Epithelial cell of prostate (primary cell): Measurements from ENCODE around the gene B4GALNT3.
A peak's percentile ranks its signal among the peaks of the same experiment; 100 is the strongest.
"Not testable (repeated sequence)": the region's sequence is repeated elsewhere in the genome, so short reads cannot be mapped to it uniquely, and the experiment has no call there.

ENCODE experiments used
- DNase-seq: peaks from one replicate; pipeline ENCODE4 v3.0.0-alpha.2; 2011; ENCODE audit warnings: low read depth, low spot score
- H3K27ac ChIP-seq: fragments of 450-650 bp; 2 replicates; pipeline ENCODE4 v1.5.1; 2017; ENCODE audit warnings: mild to moderate bottlenecking

Gene B4GALNT3

DNA sequence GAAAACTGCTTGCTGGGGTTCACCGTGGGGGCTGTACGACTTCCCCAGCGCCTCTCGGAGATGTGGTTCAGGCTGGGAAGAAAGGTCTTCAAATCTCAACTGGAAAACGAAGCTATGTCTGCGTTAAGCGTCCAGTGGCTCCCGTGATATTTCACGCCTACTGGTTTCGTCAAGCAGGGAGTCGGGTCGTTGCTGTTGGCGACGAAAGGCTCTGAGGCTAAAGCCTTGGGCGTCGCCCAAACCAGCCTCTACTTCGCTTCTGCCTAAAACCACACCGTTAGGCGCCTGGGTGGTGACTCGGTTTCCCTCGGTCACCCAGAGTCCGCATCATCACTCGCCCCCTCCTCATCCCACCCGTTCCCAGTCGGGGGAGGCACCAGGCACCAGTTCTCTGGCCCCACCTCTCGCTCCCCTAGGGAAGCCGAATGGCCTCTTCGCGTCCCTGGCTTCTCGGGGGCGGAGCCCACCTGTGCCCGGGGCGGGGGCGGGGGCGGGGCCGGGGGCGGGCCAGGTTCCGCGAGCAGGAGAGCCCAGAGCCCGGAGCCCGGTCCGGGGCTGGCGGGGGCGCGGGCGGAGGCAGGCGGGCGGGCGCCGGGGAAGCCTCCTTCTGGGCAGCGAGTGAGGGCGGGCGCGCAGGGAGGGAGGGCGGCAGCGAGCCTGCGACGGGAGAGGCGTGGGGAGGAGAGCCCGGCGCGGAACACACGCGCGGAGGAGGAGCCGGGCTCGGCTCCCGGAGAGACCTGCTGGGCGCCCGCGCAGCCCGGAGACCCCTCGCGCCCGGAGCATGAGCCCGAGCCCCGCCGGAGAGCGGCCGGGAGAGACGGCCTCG is at the start of gene B4GALNT3:
TSS of gene B4GALNT3 (plus strand) at position 510 of the 829 bp plus-strand sequence. CDS start 438 bp downstream, outside the sequence.
- no peak for DNase-seq
- peak within 1 kb of the TSS; percentile 34 for H3K27ac ChIP-seq

DNA sequence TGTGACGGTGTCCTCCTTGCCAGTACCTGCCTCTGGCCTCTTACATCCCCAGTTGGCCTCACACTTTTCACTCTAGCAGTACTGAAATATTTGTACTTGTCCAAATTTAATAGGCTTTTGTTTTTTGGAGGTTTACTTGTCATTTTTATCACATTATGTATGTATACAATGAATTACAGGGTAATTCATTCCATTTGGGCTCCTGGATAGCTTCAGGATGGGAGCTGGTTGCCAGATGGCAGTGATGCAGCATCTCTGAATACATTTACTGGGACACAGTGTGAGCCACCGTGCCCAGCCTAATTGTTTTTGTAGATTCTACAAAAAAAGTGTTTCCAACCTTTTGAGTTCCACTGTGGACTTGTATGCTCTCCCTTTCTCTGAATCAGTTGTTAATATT is 44.9 kb upstream of the B4GALNT3 start:
- no peak for DNase-seq

DNA sequence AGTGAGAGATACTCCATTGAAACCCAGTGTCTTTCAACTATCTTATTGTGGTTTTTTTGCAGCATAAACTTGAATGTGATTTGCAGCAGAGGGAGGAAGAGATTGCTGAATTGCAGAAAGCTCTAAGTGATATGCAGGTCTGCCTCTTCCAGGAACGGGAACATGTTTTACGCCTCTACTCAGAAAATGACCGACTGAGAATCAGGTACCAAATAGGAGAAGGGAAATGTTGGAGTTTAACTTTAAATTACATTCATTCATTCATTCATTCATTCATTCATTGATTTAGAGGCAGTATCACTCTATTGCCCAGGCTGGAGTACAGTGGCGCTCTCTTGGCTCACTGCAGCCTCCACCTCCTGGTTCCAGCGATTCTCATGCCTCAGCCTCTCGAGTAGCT is 41.3 kb upstream of the B4GALNT3 start:
- no peak for DNase-seq
- H3K27ac ChIP-seq = no peak overlapping the region

More for the DNA sequence above, 44.9 kb upstream of the B4GALNT3 start:
- no peak overlapping the region for H3K27ac ChIP-seq

DNA sequence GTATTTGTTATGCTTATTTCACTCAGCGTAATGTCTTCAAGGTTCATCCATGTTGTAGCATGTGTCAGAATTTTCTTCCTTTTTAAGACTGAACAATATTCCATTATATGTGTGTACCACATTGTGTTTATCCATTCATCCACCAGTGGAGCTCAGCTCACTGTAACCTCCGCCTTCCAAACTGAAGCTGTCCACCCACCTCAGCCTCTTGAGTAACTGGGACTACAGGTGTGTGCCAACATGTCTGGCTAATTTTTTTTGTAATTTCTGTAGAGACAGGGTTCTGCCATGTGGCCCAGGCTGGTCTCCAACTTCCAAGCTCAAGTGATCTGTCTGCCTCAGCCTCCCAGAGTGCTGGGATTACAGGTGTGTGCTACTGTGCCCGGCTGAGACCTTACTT is 37.2 kb upstream of the B4GALNT3 start:
- no peak for DNase-seq
- no peak overlapping the region for H3K27ac ChIP-seq

DNA sequence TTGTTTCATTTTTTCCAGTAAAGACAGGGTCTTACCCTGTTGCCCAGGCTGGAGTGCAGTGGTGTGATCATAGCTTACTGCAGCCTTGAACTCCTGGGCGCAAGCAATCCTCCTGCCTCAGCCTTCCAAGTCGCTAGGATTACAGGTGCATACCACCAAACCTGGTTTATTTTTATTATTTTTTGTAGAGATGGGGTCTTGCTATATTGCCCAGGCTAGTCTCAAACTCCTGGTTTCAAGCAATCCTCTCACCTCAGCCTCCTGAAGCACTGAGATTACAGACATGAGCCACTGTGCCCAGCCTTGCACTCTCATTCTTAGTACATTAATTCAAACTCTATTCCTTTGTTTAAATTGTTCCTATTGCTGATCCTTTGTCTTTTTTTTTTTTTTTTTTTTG is 24.0 kb upstream of the B4GALNT3 start:
- H3K27ac ChIP-seq, DNase-seq: not testable (repeated sequence)

DNA sequence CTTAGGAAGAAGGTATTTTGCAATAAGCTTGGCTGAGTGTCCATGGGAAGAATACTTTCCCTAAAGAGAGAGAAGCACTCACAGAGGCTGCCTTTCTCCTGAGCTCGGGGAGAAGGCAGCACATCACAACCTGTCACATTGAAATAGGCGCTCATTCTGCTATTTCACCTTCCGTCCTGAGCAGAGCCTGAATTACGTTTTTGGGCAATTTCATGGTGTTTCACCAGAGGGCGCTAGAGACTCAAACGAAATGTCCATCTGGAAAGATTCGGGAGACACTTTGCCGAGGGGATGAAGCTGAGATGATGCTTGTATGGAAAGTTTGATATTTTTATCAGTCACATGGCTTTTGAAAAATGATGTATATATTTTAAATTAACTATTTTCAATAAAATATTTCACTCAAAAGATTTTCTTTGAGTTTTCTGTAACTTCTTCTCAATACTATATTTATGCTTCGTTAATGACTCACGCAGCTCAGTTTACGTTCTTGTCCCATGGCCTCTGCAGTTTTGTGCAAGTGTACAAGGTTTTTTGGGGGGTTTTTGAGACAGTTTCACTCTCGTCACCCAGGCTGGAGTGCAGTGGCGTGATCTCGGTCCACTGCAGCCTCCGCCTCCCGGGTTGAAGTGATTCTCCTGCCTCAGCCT is 17.4 kb upstream of the B4GALNT3 start:
- no peak for DNase-seq
- no peak overlapping the region for H3K27ac ChIP-seq

DNA sequence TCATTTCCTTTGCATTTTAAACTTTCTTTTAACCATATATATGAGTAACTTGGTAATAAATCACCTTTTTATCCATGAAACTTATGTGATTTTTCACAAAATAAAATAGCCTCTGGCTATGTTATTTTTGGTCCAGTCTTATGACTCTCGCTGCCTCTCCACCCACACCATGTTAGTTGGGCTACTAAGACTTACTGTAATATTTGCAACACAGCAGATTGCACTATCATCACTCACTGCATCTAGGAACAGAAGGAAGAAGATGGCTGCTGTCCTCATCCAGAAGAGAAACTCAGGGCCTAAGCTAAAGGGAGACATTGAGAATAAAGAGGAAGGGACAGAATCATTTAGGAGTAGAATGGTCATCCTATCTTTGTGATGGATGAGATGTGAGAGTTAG is 12.6 kb upstream of the B4GALNT3 start:
- no peak overlapping the region for H3K27ac ChIP-seq
- no peak for DNase-seq

DNA sequence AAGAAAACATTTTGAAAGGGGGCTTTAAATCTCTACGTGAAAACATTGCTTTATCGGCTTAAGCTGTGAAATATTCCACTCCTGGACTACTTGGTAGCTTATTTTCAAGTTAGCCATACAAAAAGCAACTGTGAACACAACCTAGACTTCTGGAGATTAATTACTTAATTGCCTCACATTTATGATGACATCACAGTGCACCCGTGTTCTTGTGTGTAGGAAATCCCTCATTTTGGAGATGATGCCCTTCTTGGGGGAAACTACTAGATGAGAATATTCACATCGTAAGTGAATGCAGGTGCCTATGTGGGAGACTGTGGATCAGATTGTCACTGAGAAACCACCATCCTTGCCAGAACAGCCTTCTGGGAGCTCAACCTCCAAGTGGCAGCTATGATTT is 10.5 kb upstream of the B4GALNT3 start:
- H3K27ac ChIP-seq = no peak overlapping the region
- DNase-seq = no peak

DNA sequence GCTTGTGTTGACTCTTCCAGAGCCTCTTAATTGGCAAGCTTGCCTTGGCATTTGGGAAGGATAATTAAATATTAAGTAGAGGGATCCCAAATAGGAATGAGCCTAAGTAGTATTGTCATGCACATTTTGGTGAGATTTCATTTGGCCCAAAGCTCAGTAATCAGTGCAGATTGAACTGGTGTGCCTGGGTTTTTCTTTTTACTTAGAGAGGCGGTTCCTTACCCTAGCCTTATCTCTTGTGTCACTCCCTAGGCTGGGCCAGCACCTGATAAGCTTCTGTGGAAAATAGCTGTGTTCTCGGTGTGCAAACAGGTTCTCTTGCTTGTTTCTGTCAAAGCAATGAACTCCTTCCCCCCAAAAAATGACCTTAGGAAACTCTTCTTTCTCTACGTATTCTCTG is 9.3 kb upstream of the B4GALNT3 start:
- DNase-seq = no peak
- no peak overlapping the region for H3K27ac ChIP-seq

DNA sequence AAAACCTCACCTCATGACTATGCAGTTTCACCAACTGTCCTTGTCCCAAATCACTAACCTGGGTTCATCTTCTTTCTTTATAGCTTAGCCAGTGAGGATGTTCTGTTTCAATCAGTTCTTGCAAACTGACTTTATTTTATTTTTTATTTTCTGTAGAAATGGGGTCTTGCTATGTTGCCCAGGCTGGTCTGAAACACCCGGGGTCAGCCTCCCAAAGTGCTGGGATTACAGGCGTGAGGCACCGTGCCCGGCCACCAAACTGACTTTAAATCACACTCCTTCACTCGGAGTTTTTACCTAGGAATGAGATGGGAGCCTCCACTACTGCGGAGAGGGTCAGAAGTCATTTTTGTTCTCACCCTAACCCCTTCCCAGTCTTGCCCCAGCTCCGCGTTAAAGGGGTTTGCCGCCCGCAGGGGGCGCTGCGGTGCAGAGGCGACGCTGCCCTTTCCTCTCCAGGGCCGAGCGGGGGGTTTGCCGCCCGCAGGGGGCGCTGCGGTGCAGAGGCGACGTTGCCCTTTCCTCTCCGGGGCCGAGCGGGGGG is 7.0 kb upstream of the B4GALNT3 start:
- no peak overlapping the region for H3K27ac ChIP-seq
- DNase-seq = no peak

DNA sequence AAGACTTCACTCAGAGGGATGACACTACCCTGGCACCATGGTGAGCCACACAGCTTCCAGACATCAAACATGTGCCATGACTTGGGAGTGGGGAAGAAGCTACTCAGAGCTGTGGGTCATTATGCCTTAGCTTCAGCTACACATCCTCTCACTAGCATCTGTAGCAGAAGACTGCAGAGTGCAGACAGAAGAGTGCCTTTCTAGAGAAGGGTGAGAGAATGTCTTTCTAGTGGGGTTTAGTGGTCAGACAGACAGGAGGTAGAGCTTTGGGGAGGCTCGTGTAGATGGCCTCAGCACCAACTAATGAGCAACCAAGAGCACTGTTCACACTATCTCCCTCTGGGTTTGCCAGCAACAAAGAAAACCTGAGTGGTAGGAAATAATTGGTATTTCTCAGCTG is 4.9 kb upstream of the B4GALNT3 start:
- no peak for DNase-seq
- no peak overlapping the region for H3K27ac ChIP-seq

DNA sequence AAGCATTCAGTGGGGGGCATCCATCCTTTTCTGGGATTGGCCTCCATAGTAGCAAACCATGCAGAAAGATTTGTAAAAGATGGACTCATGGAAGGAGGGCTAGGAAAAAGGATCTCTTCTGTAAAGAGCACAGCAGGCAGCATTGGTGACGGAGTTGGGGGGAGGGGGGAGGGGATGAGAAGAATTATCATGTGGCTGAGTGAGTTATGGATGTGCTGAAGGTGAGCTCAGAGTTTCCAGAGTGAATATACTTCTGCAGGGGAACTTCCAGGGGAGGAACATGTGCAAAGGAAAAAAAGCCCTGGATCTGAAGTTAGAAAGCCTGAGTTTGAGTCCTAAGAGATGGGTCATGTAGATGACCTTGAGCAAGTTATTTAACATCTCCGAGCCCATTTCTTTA is 3.9 kb upstream of the B4GALNT3 start:
- DNase-seq = no peak
- no peak overlapping the region for H3K27ac ChIP-seq

DNA sequence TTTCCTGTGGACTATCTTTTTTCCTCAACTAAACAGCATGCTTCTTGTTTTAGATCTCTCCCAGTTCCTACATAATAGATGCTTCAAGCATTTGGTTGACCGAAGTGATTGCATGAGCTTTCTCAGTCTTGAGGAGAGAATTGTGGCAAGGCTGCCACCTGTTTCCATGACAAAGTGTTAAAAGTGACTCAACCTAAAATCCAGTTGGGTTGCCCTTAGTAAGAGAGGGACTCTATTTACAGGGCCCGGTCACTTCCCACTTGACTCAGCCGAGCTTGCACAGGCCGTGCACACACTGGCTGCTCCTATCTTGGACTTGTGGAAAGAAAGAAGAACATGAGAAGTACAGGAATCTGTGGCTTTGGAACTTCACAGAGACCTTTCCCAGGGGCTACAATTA is 2.1 kb upstream of the B4GALNT3 start:
- H3K27ac ChIP-seq = no peak overlapping the region
- no peak for DNase-seq

DNA sequence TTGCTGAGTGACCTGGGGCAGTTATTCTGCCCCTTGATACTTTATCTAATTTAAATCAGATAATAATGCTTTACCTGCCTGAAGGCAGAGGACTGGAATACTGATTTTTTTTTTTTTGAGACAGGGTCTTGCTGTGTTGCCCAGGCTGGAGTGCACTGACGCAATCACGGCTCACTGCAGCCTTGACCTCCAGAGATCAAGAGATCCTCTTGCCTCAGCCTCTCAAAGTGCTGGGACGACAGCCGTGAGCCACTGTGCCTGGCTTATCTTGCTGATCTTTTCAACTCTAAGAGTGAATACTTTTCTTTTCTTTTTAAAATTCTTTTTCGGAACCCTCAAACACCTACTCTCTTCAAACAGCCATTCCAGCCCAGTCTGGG is 699 bp upstream of the B4GALNT3 start:
- no peak overlapping the region for H3K27ac ChIP-seq
- no peak for DNase-seq

DNA sequence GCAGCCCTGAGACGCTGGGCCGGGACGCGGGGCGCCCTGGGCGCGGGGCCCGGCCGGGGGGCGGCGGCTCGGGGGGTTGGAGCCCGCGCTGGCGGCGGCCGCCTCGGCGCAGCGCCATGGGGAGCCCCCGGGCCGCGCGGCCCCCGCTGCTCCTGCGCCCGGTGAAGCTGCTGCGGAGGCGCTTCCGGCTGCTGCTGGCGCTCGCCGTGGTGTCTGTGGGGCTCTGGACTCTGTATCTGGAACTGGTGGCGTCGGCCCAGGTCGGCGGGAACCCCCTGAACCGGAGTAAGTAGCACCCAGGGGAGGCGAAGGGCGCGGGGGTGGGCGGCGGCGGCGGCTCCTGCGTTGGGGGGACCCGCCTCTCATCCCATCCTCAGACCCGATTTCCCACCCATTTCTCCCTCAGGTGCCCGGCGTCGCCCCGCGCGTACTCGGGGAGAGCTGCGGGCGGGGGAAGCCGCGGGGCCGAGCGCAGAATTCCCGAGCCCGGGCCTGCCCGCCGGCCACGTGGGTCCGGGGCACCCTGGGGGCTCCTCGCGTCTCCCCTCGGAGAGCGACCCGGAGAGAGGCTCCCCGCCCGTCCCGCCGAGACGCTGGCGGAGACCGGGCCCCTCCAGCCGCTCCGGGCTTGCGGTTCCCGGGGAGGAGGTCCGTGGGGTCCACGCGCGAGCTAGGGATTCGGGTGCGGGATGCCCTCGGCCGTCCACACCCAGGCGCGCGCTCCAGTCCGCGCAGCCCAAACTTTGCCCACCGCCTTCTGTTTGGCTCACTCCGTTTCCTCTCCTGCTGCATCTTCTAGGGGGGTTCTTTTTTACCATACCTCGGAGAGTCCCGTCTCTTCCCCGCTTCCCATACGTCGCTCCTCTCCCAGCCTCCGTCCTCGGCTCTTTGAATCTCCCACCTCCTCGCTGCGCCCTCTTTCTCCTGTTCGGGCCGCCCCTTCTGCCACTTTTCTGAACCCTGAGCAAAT is 807 bp downstream of the B4GALNT3 start:
- no peak for DNase-seq
- H3K27ac ChIP-seq = peak overlapping the region; percentile 34

DNA sequence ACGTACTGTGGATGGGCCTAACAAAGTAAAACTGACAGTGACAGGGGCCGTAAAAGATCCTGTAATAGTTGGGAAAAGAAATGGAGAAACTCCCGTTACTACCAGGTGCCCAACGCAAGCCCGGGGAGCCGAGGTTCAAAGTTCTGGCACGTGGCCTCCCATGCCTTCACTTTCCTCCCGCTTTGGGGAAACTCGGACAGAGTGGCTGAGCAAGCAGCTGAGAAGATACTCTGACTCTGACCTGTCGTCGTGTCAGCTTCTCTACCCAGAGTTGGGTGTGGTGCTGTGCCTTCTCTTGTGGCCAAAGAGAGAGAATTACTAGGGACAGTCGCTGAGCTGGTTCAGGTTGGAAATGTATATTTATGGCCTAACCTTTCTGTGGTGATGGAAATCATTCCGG is 1.7 kb downstream of the B4GALNT3 start:
- DNase-seq = no peak
- no peak overlapping the region for H3K27ac ChIP-seq

DNA sequence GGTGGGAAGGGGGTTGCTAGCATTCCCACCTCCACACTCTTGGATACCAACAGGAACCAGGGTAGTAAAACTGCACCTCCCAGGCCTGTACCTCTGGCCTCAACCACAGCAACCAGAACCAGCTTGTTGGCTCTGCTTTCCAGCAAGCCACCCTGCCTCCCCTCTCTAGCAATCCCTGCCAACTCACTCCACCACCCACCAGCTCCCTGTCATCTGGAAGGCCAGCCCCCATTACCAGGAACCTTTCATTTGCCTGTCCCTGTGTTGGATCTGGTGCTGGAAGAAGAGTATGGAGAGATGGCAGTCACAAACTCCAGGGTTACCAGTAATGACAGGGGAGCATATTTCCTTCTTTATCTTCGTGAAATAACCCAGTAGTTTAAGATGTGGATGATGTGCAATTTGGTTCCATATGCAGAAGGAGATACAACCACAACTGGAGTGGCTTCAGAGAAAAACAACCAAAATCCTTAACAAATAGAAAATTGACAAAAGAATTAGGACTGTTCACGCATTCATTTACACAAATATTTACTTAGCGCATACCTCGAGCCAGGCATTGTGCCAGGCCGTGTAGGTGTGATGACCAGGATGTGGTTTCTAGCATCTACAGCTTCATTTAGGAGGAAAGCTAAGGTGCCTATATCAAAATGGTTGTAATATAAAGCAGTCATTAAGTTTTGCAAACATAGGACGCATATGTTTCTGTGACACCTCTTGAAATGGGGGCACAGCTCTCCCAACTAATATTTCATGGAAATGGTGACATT is 3.4 kb downstream of the B4GALNT3 start:
- H3K27ac ChIP-seq = no peak overlapping the region
- peak; percentile 53 for DNase-seq

DNA sequence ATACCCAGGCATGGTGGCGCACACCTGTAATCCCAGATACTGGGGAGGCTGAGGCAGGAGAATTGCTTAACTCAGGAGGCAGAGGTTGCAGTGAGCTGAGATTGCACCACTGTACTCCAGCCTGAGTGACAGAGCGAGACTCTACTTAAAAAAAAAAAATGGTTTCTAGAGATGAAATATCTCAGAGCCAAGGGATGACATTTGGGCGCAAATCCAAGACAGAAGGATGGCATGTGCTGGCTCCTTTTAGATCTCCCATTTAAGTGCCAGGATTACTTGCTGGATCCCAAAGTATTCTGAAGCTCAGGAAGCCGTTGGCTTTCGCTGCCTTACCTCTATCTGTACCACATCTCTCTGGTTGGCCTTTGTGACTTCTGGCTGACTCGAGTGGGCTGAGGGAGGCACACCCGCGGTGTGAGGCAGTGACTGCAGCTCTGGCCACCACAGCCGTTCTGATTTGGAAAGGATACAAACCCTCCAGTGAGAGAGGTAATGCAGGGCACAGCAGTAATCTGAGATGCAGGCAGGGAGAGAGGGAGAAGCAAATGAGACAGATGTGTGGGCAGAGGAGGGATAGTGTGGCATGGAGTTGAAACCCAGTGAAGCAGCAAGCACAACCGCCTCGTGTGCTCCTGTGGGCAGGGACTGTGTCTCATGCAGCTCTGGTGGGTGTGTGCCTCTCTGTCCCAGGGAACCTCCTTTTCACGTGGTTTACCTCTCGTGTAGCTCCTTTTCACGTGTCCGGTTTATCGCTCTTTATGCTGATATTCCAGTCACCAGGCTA is 4.9 kb downstream of the B4GALNT3 start:
- no peak for DNase-seq
- H3K27ac ChIP-seq = no peak overlapping the region

DNA sequence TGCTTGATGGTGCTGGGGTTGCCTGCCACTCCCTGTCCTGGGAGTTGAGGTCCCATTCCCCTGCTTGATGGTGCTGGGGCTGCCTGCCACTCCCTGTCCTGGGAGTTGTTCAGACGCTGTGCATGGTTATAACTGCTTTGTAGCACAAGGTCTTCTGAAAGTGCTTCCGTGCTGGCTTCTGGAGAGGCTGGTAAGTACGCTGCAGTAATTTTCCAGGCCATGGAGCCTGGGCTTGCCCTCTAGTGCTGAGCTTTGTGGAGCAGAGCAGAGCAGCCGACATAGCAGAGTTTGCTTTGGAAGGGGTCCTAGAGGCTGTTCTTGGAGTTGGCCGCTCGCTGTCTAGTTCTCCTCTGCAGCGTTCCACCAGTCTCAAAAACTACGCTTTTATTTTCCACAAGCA is 6.3 kb downstream of the B4GALNT3 start:
- no peak overlapping the region for H3K27ac ChIP-seq
- no peak for DNase-seq
